LoVo (cell line): ENCODE measurements around the gene SARDH.

Experiments used
- DNase-seq: peaks from one replicate; pipeline ENCODE4 v3.0.0-alpha.2; 2016; ENCODE audit warnings: low spot score

The SARDH gene

GRCh38 chr9:133669182-133669801 lies 68.9 kb downstream of the SARDH start:
- DNase-seq: no peak

GRCh38 chr9:133667759-133668450 lies 70.2 kb downstream of the SARDH start:
- no peak for DNase-seq

GRCh38 chr9:133666845-133667244 lies 71.3 kb downstream of the SARDH start:
- no peak for DNase-seq

- no peak for DNase-seq
Observed at GRCh38 chr9:133666387-133666786, 71.8 kb downstream of the SARDH start.

GRCh38 chr9:133665535-133665934 lies 72.6 kb downstream of the SARDH start:
- DNase-seq: no peak

- no peak for DNase-seq
Observed at GRCh38 chr9:133665096-133665495, 73.1 kb downstream of the SARDH start.

GRCh38 chr9:133664173-133665050 lies 73.7 kb downstream of the SARDH start:
- no peak for DNase-seq

GRCh38 chr9:133661846-133662540 lies 76.2 kb downstream of the SARDH start:
- no peak for DNase-seq

GRCh38 chr9:133659516-133659915 lies 78.6 kb downstream of the SARDH start:
- no peak for DNase-seq

- peak; percentile 60 for DNase-seq
Observed at GRCh38 chr9:133658442-133659431, 79.4 kb downstream of the SARDH start.

GRCh38 chr9:133657120-133657661 lies 81.0 kb downstream of the SARDH start:
- no peak for DNase-seq

- DNase-seq: no peak
Observed at GRCh38 chr9:133656211-133657119, 81.7 kb downstream of the SARDH start.

- no peak for DNase-seq
Observed at GRCh38 chr9:133655701-133656100, 82.5 kb downstream of the SARDH start.

- DNase-seq: no peak
Observed at GRCh38 chr9:133654736-133655657, 83.2 kb downstream of the SARDH start.

GRCh38 chr9:133653638-133654037 lies 84.5 kb downstream of the SARDH start:
- no peak for DNase-seq

GRCh38 chr9:133650026-133650425 lies 88.1 kb downstream of the SARDH start:
- no peak for DNase-seq

GRCh38 chr9:133649194-133649593 lies 89.0 kb downstream of the SARDH start:
- DNase-seq: no peak

GRCh38 chr9:133647765-133648469 lies 90.2 kb downstream of the SARDH start:
- no peak for DNase-seq
